H1 (cell line): ENCODE results near the gene SLX9. TPM values are rescaled to one million over a fixed set of nuclear protein-coding genes. Genes with fewer than 3 reads are reported as not detected.

Experiments
- CTCF ChIA-PET: fragments of 300-600 bp; sonication (Branson Sonifier 250); formaldehyde crosslinking; loops from one replicate; lab custom pipeline; 2021; ENCODE audit not compliant: partially characterized antibody; lab: Charles Lee
- POLR2A ChIA-PET: fragments of 300-600 bp; sonication (Branson Sonifier 250); formaldehyde crosslinking; loops from one replicate; lab custom pipeline; 2021; ENCODE audit warnings: inconsistent platforms; ENCODE audit not compliant: partially characterized antibody; lab: Charles Lee
- DNase-seq, 2 experiments: peaks; one replicate each; pipeline versions ENCODE4 v3.0.0 to v3.0.0-alpha.2; 2010 to 2022; ENCODE audit warnings: low spot score in 2 of 2, low read depth in 1 of 2, mixed read lengths in 1 of 2
- FAIRE-seq: peaks from 2 replicates; lab custom pipeline; 2011; peaks lifted over from hg19 to GRCh38; lab: Jason Lieb, UNC
- H2AFZ ChIP-seq: 2 replicates; pipeline ENCODE4 v1.8.1; 2012; ENCODE audit warnings: low read length, inconsistent platforms
- H2AK5ac ChIP-seq: 2 replicates; pipeline ENCODE4 v1.6.1; 2013; ENCODE audit warnings: low read depth, low read length
- H2BK120ac ChIP-seq: replicated peaks from 2 replicates; pipeline ENCODE3; 2013; ENCODE audit warnings: low read depth, low read length, inconsistent platforms
- H2BK12ac ChIP-seq: 2 replicates; pipeline ENCODE4 v1.6.1; 2013; ENCODE audit warnings: low read depth, low read length
- H2BK15ac ChIP-seq: 2 replicates; pipeline ENCODE4 v1.6.1; 2013; ENCODE audit warnings: low read length
- H2BK20ac ChIP-seq: 2 replicates; pipeline ENCODE4 v1.6.1; 2013; ENCODE audit warnings: low read length
- H2BK5ac ChIP-seq: 2 replicates; pipeline ENCODE4 v1.6.1; 2013; ENCODE audit warnings: low read depth, low read length
- H3K14ac ChIP-seq: 2 replicates; pipeline ENCODE4 v1.6.1; 2013; ENCODE audit warnings: inconsistent platforms; ENCODE audit not compliant: insufficient read length
- H3K18ac ChIP-seq: 2 replicates; pipeline ENCODE4 v1.6.1; 2013; ENCODE audit warnings: low read length; ENCODE audit errors: extremely low read depth
- H3K23ac ChIP-seq: 2 replicates; pipeline ENCODE4 v1.6.1; 2013; ENCODE audit warnings: inconsistent platforms; ENCODE audit not compliant: insufficient read length
- H3K23me2 ChIP-seq: 2 replicates; pipeline ENCODE4 v1.6.1; 2013; ENCODE audit warnings: low read depth, low read length
- H3K27ac ChIP-seq: 2 replicates; pipeline ENCODE4 v1.6.1; 2011; ENCODE audit warnings: low read depth, low read length, inconsistent platforms
- H3K27me3 ChIP-seq, 4 experiments: replicated peaks in 1 of 4; 1 replicate in 1 of 4; 2 replicates in 3 of 4; pipeline versions ENCODE4 v1.6.1 to v1.8.1; 2011 to 2013; ENCODE audit warnings: low read length in 3 of 4, mild to moderate bottlenecking in 3 of 4, inconsistent platforms in 2 of 4, mixed read lengths in 2 of 4, moderate library complexity in 1 of 4; ENCODE audit not compliant: control insufficient read depth in 3 of 4, insufficient read depth in 3 of 4; ENCODE audit errors: extremely low read depth in 1 of 4
- H3K36me3 ChIP-seq, 4 experiments: 2 replicates each; pipeline versions ENCODE4 v1.6.1 to v1.8.1; 2011 to 2013; ENCODE audit warnings: mild to moderate bottlenecking in 4 of 4, low read length in 3 of 4, moderate library complexity in 2 of 4, control low read depth in 1 of 4, inconsistent platforms in 1 of 4; ENCODE audit not compliant: insufficient read depth in 4 of 4, control insufficient read depth in 2 of 4
- H3K4ac ChIP-seq: replicated peaks from 2 replicates; pipeline ENCODE3; 2013; ENCODE audit warnings: low read length, low read depth, mixed read lengths, inconsistent platforms; ENCODE audit not compliant: insufficient read length
- H3K4me1 ChIP-seq, 4 experiments: replicated peaks in 1 of 4; 1 replicate in 1 of 4; 2 replicates in 3 of 4; pipeline versions ENCODE4 v1.6.1 to v1.8.1; 2011 to 2013; ENCODE audit warnings: low read length in 3 of 4, inconsistent platforms in 2 of 4, mixed read lengths in 1 of 4; ENCODE audit not compliant: insufficient read depth in 4 of 4, control insufficient read depth in 3 of 4
- H3K4me2 ChIP-seq, 2 experiments: 2 replicates each; pipeline versions ENCODE4 v1.6.1 to v1.8.1; 2011 to 2013; ENCODE audit warnings: low read depth in 2 of 2, low read length in 2 of 2, control low read depth in 1 of 2, inconsistent platforms in 1 of 2, mild to moderate bottlenecking in 1 of 2; ENCODE audit not compliant: insufficient read depth in 1 of 2
- H3K4me3 ChIP-seq, 4 experiments: fragments of 200-600, 300-600 bp in 1 of 4; sonication (generic), shearing (Covaris generic), sonication (Bioruptor Twin) in 1 of 4; 2 replicates each; pipeline versions ENCODE4 v1.5.1 to v1.8.1; 2011 to 2016; ENCODE audit warnings: low read length in 4 of 4, low read depth in 3 of 4, control low read depth in 2 of 4, inconsistent platforms in 2 of 4, mild to moderate bottlenecking in 2 of 4, mixed read lengths in 1 of 4, moderate library complexity in 1 of 4; ENCODE audit not compliant: insufficient read depth in 2 of 4; ENCODE audit errors: extremely low read depth in 1 of 4
- H3K56ac ChIP-seq: replicated peaks from 2 replicates; pipeline ENCODE3; 2013; ENCODE audit warnings: low read depth, mild to moderate bottlenecking, mixed read lengths, low read length, inconsistent platforms; ENCODE audit not compliant: insufficient read length
- H3K79me1 ChIP-seq: 2 replicates; pipeline ENCODE4 v1.6.1; 2013; ENCODE audit warnings: low read depth, low read length, control low read depth
- H3K79me2 ChIP-seq, 2 experiments: 2 replicates each; pipeline versions ENCODE4 v1.6.1 to v1.8.1; 2012 to 2013; ENCODE audit warnings: low read length in 2 of 2, mild to moderate bottlenecking in 2 of 2, inconsistent platforms in 1 of 2; ENCODE audit not compliant: insufficient read depth in 2 of 2, control insufficient read depth in 1 of 2
- H3K9ac ChIP-seq, 4 experiments: replicated peaks in 1 of 4; 1 replicate in 1 of 4; 2 replicates in 3 of 4; pipeline versions ENCODE4 v1.6.1 to v1.8.1; 2011 to 2013; ENCODE audit warnings: low read depth in 3 of 4, low read length in 3 of 4, control low read depth in 2 of 4, mild to moderate bottlenecking in 2 of 4, moderate library complexity in 2 of 4, inconsistent platforms in 1 of 4; ENCODE audit errors: extremely low read depth in 1 of 4
- H3K9me3 ChIP-seq, 2 experiments: 2 replicates each; pipeline versions ENCODE4 v1.6.1 to v1.8.1; 2012 to 2013; ENCODE audit warnings: mild to moderate bottlenecking in 2 of 2, moderate library complexity in 2 of 2, control low read depth in 1 of 2, inconsistent platforms in 1 of 2, low read depth in 1 of 2, low read length in 1 of 2, mixed read lengths in 1 of 2; ENCODE audit not compliant: insufficient read depth in 2 of 2
- H4K20me1 ChIP-seq, 2 experiments: replicated peaks in 1 of 2; 2 replicates each; pipeline versions ENCODE3 to v1.8.1; 2011 to 2013; ENCODE audit warnings: inconsistent platforms in 2 of 2, low read length in 2 of 2, mild to moderate bottlenecking in 1 of 2; ENCODE audit not compliant: insufficient read depth in 2 of 2, control insufficient read depth in 1 of 2
- H4K5ac ChIP-seq: 2 replicates; pipeline ENCODE4 v1.6.1; 2013; ENCODE audit warnings: low read length, low read depth, mixed read lengths, inconsistent platforms; ENCODE audit not compliant: insufficient read length
- H4K8ac ChIP-seq: 2 replicates; pipeline ENCODE4 v1.8.0; 2013; ENCODE audit warnings: mild to moderate bottlenecking, moderate library complexity, low read length, inconsistent platforms; ENCODE audit not compliant: insufficient read depth; ENCODE audit errors: extremely low read depth
- H4K91ac ChIP-seq: replicated peaks from 2 replicates; pipeline ENCODE3; 2013; ENCODE audit warnings: low read length, mixed read lengths, inconsistent platforms; ENCODE audit not compliant: insufficient read length
- ASH2L ChIP-seq: fragments of 200-600, 300-600 bp; sonication (generic); IDR thresholded peaks from one replicate; pipeline ENCODE4 v1.7.1; 2017; ENCODE audit warnings: low read length
- BACH1 ChIP-seq: IDR thresholded peaks from 2 replicates; pipeline ENCODE4 v1.6.1; 2012; ENCODE audit warnings: low read length, improper control_type of control experiment
- BCL11A ChIP-seq, 2 experiments: IDR thresholded peaks; one replicate each; pipeline ENCODE4 v1.6.1; 2011; ENCODE audit warnings: low read depth in 2 of 2, low read length in 2 of 2, mild to moderate bottlenecking in 2 of 2
- CREB1 ChIP-seq: IDR thresholded peaks from 2 replicates; pipeline ENCODE4 v1.6.1; 2012; ENCODE audit warnings: inconsistent platforms
- SP4 ChIP-seq: IDR thresholded peaks from 2 replicates; pipeline ENCODE4 v1.6.1; 2012; ENCODE audit warnings: low read length, inconsistent platforms
- TCF12 ChIP-seq: IDR thresholded peaks from 2 replicates; pipeline ENCODE4 v1.6.1; 2011; ENCODE audit warnings: low read depth, mild to moderate bottlenecking, low read length
- WGBS, 2 experiments: shearing (Covaris generic) in 1 of 2; methylation state at CpG; one replicate each; pipeline versions ENCODE4 v1.1.6 to v1.1.7; 2013 to 2015; ENCODE audit warnings: low lambda C conversion rate in 2 of 2, mixed read lengths in 2 of 2, inconsistent platforms in 1 of 2, low coverage in 1 of 2, missing lambda C conversion rate in 1 of 2; ENCODE audit not compliant: insufficient replicate concordance in 2 of 2, insufficient coverage in 1 of 2, insufficient read length in 1 of 2; ENCODE audit errors: extremely low coverage in 1 of 2, missing lambda C conversion rate in 1 of 2; 5-methylcytosine and 5-hydroxymethylcytosine counted together
- polyA plus RNA-seq, 7 experiments: library from polyadenylated mRNA; depleted of rRNA in 3 of 7; stranded (reverse) in 5 of 7; unstranded in 2 of 7; fragments of >200 nt in 5 of 7; fragments of 200-250 nt in 2 of 7; gene quantifications; 1 replicate in 5 of 7; 2 replicates in 1 of 7; 4 replicates in 1 of 7; pipeline versions ENCODE4 v1.2.1 to v1.2.3, GENCODE V29; 2011 to 2013; ENCODE audit warnings: missing spikeins in 2 of 7, mixed read lengths in 2 of 7
- total RNA-seq: library from RNA; stranded (reverse); fragmentation: NEBNext Ultra II Directional; extraction: Animal tissue kit (Norgen Biotek cat#: 25700); gene quantifications from 2 replicates; pipeline ENCODE4 v1.2.1, GENCODE V29; 2021
- TF ChIP-seq, protein P1 (sequence below): IDR thresholded peaks from 2 replicates; pipeline ENCODE4 v1.6.1; 2012; ENCODE audit warnings: low read length, inconsistent platforms

SLX9 gene
- total and polyA plus RNA-seq, 2 of the 8 experiments (the other 6 are each of a cell fraction or from before 2014, with no cell fraction given) = 17.7 to 57.3 TPM

DNA sequence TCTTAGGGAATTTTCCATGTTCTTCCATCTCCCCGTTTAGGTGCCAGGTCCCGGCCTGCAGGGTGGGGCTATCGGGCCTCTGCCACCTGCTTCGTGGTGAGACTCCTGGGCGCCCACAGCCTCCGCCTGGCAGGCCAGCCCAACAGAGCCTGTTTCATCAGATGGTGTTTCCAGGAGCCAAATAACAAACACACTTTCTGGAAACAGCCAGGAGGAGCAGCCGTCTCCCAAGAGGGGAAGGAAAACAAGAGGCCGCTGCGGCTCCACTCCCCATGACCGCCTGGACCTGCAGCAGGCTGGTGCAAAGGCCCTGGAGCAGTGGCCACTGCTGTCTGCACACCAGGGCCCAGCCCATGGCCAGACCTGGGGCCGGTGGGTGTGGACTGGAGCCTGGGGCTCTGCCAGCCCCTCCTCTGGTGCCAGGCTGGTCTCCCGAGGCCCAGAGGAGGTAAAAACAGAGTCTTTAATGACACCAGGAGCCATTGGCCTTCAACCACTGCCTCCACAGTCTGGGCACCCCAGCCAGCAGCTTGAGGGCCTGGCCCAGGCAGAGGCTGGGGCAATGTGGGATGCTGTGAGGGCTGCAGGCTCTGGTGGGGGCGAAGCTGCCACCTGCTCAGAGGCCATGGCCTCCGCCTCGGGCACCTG, 55.0 kb downstream of the SLX9 start:
- 86% methylated on average over 14 of the region's 15 CpGs; no CpG with 5 or more reads in 1 of the 2 experiments for WGBS, 2 experiments
- Histone ChIP-seq H3K27ac (no peak overlapping the region), H3K79me1 (no peaks in the 10 kb centered on the region), H2BK15ac (no peak overlapping the region), H2BK12ac (no peak overlapping the region), H3K4ac (no peak overlapping the region), H3K4me1 (no peaks in the 10 kb centered on the region), H3K27me3 (no peaks in the 10 kb centered on the region; a peak in 1 of 7 replicates), H3K14ac (no peak overlapping the region), H3K9me3 (no peaks in the 10 kb centered on the region), H4K91ac (no peak overlapping the region), H2BK120ac (no peak overlapping the region), H4K5ac (no peak overlapping the region), H3K4me2 (no peak overlapping the region), H2AK5ac (no peak overlapping the region), H3K23ac (no peak overlapping the region), H3K79me2 (no peaks in the 10 kb centered on the region), H2BK20ac (no peak overlapping the region), H3K36me3 (no peaks in the 10 kb centered on the region), H4K20me1 (peaks cover 0 to 1% of the 10 kb centered on the region in 2 experiments), H3K4me3 (no peak overlapping the region), H3K9ac (no peak overlapping the region), H3K23me2 (no peaks in the 10 kb centered on the region), H3K56ac (no peak overlapping the region), H4K8ac (peak overlapping the region; percentile 62), H2BK5ac (no peak overlapping the region), H2AFZ (no peak overlapping the region), H3K18ac (no peak overlapping the region)
- ChIA-PET POLR2A (interaction anchor here (1.4 kb wide), 1 partner anchor 469 kb away, joined by 3 read pairs; no protein-coding TSS in a partner anchor), CTCF (interaction anchor here (0.6 to 1.7 kb wide), 4 partner anchors 32 to 144 kb away, joined by 3 to 4 read pairs (median 3); no protein-coding TSS in a partner anchor)
- FAIRE-seq (no peak), DNase-seq (no peak)
- TF ChIP-seq CREB1 (no peak), BACH1 (no peak), BCL11A (IDR thresholded peaks at IDR 0.05; ENCODE audit: low read depth in 2 of 2, low read length in 2 of 2) (no peak), ASH2L (no peak), TCF12 (no peak), SP4 (no peak)
- TF ChIP-seq, protein P1, sequence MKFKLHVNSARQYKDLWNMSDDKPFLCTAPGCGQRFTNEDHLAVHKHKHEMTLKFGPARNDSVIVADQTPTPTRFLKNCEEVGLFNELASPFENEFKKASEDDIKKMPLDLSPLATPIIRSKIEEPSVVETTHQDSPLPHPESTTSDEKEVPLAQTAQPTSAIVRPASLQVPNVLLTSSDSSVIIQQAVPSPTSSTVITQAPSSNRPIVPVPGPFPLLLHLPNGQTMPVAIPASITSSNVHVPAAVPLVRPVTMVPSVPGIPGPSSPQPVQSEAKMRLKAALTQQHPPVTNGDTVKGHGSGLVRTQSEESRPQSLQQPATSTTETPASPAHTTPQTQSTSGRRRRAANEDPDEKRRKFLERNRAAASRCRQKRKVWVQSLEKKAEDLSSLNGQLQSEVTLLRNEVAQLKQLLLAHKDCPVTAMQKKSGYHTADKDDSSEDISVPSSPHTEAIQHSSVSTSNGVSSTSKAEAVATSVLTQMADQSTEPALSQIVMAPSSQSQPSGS = no peak
